GM15510 (cell line): Measurements from ENCODE around the gene PSMG4.

Experiments
- POLR2A ChIP-seq: IDR thresholded peaks from 3 replicates; pipeline ENCODE4 v1.6.1; 2011; ENCODE audit warnings: borderline replicate concordance; ENCODE audit not compliant: insufficient read length; ENCODE audit errors: extremely low read depth

The PSMG4 gene

DNA sequence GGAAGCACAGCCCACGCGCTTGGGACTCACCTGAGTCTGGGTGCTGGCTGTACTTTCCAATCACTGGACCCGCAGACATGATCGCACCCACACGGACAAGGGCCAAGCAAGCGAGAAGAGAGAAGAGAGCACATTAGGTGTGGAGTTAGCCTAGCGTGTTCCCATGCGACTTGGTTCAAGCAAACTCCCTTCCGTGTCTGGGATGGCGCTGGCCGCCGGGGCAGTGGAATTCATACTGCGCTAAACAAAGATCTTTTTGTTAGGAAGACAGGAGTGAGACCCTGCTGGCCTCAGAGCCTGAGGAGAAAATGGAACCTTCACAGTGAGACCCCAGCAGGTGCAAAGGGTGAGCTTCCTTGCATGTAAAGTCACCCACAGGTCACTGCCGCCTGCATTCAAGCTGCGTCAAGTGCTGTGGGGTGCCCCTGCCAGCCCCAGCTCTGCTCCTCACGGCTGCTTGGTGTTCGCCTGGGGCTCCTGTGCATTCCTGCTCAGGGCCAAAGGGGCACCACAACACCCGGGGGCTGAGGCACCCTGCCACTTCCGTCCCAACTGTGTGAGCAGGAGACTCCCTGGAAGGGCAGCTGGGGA, 26.4 kb downstream of the PSMG4 start:
- no peak for TF ChIP-seq POLR2A

DNA sequence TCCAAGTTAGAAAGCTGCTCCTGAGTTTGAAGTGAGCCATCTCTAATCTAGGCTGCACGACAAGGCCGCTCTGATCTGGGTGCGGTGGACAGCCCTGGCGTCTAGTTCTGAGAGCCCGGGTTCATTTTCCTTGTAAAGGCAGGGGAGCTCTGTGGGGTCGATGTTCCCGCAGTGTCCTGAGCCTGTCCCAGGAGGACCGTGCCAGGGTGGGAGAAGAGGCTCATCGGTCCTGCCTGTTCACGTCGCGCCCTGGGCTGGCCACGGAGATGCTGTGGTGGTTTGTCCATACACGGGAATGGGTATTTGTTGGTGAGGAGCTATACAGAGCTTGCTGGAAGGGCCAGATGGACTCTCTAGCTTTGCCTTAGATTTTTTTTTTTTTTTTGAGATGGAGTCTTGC, 27.0 kb downstream of the PSMG4 start:
- no peak for TF ChIP-seq POLR2A

DNA sequence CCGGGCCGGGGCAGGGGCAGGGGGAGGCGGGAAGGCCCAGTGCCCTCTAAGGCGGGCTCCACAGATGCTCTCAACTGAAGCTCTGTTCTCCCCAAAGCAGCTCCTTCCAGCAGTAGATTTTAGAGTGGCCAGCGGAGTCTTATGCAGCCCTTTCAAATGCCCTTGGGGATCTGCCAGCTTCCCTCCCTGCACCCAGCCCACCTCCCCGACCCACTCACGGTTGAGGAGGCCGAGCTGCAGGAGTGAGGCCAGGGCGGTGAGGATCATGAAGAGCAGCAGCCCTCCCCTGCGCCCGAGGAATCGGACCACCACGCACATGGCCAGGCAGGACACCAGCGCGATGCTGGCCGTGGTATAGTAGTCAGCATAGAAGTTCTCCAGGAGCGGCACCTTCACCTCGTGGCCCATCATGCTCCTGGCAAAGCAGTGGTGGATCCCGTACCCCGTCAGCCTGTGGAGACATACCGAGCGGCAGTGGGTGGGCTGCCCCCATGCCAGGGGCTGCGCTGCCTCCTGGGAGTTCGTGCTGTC, 28.0 kb downstream of the PSMG4 start:
- TF ChIP-seq POLR2A, result no peak

GRCh38 chr6:3287308-3287707, 28.6 kb downstream of the PSMG4 start:
- TF ChIP-seq POLR2A, result no peak

GRCh38 chr6:3287976-3288707, 29.4 kb downstream of the PSMG4 start:
- no peak for TF ChIP-seq POLR2A

DNA sequence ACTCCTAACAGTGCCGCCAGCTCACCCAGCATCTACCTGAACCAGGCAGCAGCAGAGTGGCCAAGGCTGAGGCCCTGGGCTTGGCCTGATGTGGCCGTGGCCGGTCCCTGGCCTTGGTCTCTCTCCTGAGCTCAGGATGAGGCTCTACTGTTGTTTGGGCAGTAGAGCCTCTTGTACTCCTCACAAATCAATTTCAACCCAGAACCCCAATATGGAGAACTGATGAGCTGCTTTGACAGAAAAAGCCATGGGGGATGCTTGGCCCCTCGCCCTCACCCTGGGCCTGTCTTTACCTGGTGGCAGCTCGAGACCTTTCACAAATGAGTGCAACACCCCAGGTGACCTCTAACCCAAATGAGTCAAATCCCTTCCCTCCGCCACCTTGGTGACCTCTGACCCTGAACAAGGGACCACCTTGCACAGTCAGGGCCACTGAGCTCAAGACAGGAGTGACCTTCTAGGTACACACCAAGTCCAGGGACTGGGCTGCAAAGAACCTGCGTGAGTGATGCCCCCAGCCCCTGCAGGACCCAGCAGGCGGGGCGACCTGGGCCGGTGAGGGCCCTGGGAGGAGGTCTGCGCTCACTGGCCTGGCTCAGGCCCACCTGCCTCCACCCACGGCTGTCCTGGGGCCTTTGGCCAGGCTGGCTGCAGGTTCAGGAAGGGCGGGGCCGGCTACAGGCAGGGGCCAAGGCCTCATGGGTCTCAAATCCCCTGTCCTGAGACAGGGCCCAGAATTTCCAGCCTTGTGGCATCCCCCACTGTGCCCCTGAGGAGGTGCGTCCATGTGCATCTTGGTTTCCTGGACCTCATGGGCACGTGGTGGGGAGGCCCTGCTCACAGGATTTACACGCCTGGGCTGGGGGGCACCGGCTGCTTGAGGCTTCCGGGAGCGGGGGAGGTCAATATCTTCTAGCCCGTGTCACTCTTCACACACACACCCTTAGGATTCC, 30.2 kb downstream of the PSMG4 start:
- TF ChIP-seq POLR2A, result no peak

DNA sequence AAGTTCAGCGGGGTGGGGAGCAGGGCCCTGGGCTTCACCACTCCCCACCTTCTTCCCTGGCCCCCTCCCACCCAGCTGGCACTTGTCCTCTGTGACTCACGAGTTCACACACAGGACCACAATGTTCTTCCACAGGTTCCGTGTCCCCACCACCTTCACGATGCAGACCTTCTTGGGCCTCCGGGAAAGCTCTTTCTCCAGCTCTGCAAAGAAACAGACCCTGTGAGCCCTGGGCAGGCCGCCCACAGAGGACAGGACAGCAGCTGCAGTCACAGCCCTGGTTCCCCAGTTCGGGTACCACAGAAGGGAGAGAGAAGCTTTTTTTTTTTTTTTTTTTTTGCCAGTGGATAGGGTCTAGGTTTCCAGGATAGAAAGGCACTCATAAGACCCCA, 30.9 kb downstream of the PSMG4 start:
- no peak for TF ChIP-seq POLR2A

GRCh38 chr6:3290149-3290930, 31.6 kb downstream of the PSMG4 start:
- no peak for TF ChIP-seq POLR2A

DNA sequence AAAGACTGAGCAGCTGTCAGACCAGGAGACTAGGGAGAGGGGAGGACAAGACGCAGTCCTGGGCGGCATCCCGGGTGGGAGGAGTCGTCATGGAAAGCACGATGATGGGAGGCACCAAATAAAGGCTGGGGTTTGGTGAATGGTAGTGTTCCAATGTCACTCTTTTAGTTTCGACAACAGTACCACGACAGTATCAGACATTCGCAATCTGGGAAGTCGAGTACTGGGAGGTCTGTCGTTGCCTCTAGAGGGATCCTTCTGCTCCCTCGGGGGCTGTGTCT, 32.1 kb downstream of the PSMG4 start:
- no peak for TF ChIP-seq POLR2A

GRCh38 chr6:3291346-3291745, 32.6 kb downstream of the PSMG4 start:
- no peak for TF ChIP-seq POLR2A

- TF ChIP-seq POLR2A, result no peak
These were observed 33.2 kb downstream of the PSMG4 start for GRCh38 chr6:3291987-3292386.

DNA sequence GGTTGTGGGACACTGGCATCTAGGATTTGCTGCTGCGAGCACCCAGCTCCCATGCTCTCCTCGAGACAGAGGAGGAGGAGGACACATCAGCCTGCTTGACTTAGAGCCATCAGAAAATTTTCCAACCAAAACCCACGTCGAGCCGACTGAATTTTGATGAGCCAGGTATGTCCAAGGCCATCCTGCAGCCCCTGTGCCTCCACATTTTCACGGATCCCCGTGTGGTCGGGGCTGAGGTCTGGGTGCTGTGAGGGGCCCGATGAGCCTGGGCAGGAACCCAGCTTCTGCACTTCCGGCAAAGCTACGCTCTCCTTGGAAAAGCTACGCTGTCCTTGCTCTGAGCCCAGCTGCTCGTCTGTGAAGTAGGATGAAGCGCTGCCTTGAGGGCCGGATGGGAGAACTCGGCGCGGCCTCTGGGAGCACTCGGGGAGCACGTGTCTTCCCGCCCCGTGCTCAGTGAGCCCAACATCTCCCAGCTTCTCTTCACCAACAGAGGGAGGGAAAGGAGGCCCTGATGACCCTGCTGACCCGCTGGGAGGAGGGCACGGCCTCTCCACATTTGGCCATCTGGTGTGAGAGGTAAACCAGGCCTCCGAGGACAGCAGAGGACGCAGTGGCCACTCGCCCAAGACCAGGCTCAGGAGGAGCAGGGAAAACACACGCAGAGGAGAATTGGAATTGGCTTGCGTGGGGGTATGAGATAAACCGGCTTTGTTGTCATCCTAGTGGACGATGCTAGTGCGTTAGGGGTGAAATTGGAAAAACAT, 33.9 kb downstream of the PSMG4 start:
- TF ChIP-seq POLR2A, result no peak

- no peak for TF ChIP-seq POLR2A
These were observed 34.8 kb downstream of the PSMG4 start for GRCh38 chr6:3293271-3294155.
